AG04450 (cell line): ENCODE measurements around the gene EI24. TPM values are rescaled to one million over a fixed set of nuclear protein-coding genes. Genes with fewer than 3 reads are reported as not detected.

Experiments
- CTCF ChIA-PET: fragments of 300-600, 350-600 bp; formaldehyde crosslinking; extraction: SDS; loops from one replicate; lab custom pipeline; 2022; ENCODE audit warnings: antibody characterized with exemption, inconsistent platforms; lab: Charles Lee
- POLR2A ChIA-PET: fragments of 350-600 bp; formaldehyde crosslinking; extraction: SDS; loops from one replicate; lab custom pipeline; 2021; ENCODE audit warnings: antibody characterized with exemption, inconsistent platforms; lab: Yijun Ruan, JAX
- DNase-seq: peaks from one replicate; pipeline ENCODE4 v3.0.0-alpha.2; 2011; ENCODE audit warnings: low read depth, low spot score
- H3K27ac ChIP-seq: one replicate; pipeline ENCODE4 v1.5.1; 2012; ENCODE audit warnings: low read depth, low read length, control low read depth
- H3K27me3 ChIP-seq: one replicate; pipeline ENCODE4 v1.6.0; 2012; ENCODE audit warnings: low read length; ENCODE audit not compliant: control insufficient read depth, insufficient read depth
- H3K4me3 ChIP-seq: 2 replicates; pipeline ENCODE4 v1.5.1; 2011; ENCODE audit warnings: mild to moderate bottlenecking, low read depth, low read length, control low read depth
- H3K9me3 ChIP-seq: 2 replicates; pipeline ENCODE4 v1.5.1; 2012; ENCODE audit warnings: low read length; ENCODE audit not compliant: control insufficient read depth, insufficient read depth
- polyA plus RNA-seq: library from polyadenylated mRNA; depleted of rRNA; stranded (reverse); fragments of >200 nt; gene quantifications from 2 replicates; pipeline ENCODE4 v1.2.3, GENCODE V29; 2011
- TF ChIP-seq, protein P1 (sequence below): IDR thresholded peaks from 2 replicates; pipeline ENCODE4 v1.5.1; 2011; ENCODE audit warnings: low read depth, low read length, control low read depth, inconsistent platforms

Gene EI24
- polyA plus RNA-seq, 1 experiment, result 150 TPM

DNA sequence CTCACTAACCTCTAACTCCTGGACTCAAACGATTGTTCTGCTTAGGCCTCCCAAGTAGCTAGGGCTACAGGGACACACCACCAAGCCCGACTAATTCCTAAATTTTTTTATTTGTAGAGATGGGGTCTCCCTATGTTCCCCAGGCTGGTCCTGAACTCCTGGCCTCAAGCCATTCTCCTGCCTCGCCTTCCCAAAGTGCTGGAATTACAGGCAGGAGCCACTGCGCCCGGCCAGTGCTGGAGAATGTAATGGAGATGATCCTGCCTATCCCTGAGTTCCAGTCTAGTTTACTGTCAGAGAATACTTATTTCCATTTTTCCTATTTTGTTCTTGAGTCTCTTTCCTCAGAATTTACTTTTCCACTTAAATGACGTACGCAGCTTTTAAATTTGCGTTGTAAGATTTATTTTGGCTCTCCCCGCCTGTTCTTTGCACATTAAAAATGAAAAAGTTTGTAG, 55.5 kb downstream of the EI24 start, which contains the start of gene CHEK1:
Gene CHEK1 (plus strand): TSS at position 408 of the 458 bp plus-strand sequence. CDS start 1,606 bp downstream, outside the sequence.
- ChIA-PET CTCF (interaction anchor here (0.8 kb wide), 1 partner anchor 43 kb away, joined by 3 read pairs; no protein-coding TSS in a partner anchor), POLR2A (interaction anchor here (0.6 kb wide), 1 partner anchor 151 kb away, joined by 5 read pairs; no protein-coding TSS in a partner anchor)
- TF ChIP-seq, protein P1, sequence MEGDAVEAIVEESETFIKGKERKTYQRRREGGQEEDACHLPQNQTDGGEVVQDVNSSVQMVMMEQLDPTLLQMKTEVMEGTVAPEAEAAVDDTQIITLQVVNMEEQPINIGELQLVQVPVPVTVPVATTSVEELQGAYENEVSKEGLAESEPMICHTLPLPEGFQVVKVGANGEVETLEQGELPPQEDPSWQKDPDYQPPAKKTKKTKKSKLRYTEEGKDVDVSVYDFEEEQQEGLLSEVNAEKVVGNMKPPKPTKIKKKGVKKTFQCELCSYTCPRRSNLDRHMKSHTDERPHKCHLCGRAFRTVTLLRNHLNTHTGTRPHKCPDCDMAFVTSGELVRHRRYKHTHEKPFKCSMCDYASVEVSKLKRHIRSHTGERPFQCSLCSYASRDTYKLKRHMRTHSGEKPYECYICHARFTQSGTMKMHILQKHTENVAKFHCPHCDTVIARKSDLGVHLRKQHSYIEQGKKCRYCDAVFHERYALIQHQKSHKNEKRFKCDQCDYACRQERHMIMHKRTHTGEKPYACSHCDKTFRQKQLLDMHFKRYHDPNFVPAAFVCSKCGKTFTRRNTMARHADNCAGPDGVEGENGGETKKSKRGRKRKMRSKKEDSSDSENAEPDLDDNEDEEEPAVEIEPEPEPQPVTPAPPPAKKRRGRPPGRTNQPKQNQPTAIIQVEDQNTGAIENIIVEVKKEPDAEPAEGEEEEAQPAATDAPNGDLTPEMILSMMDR, result no peak
- no peak for DNase-seq
- no peaks in the 10 kb centered on the region for H3K9me3 ChIP-seq
- no peaks in the 10 kb centered on the region for H3K27me3 ChIP-seq
- H3K27ac ChIP-seq, result peak within 1 kb of the TSS; percentile 92
- peak within 1 kb of the TSS; percentile 75 for H3K4me3 ChIP-seq

DNA sequence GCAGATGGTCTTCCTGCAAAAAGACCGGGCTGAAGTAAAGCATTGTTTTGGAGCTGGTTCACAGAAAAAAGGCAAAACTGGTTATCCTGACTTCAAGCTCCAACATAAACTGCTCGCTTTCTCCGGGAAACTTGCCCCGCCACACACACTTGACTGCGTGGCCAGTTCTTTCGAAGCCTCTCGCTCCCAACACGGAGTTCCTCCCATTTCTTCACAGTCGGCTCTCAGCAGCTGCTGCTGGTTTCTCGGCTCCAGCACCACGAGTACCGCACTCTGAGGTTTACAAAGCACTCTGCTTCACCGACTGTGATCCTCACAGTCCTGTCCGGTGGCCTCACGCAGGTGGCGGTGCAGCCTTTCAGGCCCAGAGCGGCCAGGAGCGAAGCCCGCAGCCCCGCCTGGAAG, 56.0 kb downstream of the EI24 start:
- TF ChIP-seq, protein P1, result no peak
- DNase-seq, result no peak
- Histone ChIP-seq H3K9me3 (no peaks in the 10 kb centered on the region), H3K27me3 (no peaks in the 10 kb centered on the region), H3K27ac (peak overlapping the region; percentile 92), H3K4me3 (peak overlapping the region; percentile 75)
- CTCF ChIA-PET, result interaction anchor here (0.8 to 1.2 kb wide), 2 partner anchors 30 to 43 kb away, joined by 3 to 4 read pairs; no protein-coding TSS in a partner anchor
- POLR2A ChIA-PET, result interaction anchor here (0.6 to 1.5 kb wide), 6 partner anchors 9 to 263 kb away, joined by 3 to 11 read pairs (median 5); partner anchors contain the start of genes EI24, FEZ1, HYLS1 and STT3A

DNA sequence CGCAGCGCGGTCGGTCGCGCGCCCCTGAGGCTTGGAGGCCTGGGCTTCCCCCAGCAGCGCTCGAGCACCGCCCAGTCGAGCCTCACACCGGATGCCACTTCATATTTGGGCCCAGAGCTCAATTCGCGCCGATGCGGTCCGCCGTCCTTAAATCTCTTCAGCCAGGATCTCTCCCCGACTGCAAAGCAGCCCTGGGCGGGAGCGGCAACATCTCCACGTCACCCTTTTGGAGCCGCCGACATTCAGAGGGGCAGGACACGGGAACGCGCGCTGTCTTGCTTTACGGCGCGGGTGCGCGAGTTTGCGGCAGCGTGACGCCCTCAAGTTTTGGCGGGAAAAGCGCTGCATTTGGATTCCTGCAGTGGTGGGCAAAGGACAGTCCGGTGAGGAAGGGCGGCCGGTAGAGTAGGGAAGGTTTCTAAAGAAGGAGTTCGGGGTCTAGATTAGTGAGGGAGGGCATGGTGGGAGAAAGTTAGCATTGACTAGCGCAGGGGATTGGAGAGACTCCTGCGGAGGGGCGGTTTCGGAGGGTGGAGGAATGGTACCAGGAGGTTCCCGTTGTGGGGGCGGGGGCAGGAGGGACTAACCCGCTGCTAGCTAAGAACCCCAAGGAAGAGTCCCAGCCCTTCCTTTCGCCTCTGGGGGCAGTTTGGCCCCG, 56.5 kb downstream of the EI24 start:
- peak overlapping the region; percentile 92 for H3K27ac ChIP-seq
- peak; percentile 59 for DNase-seq
- TF ChIP-seq, protein P1, result no peak
- H3K4me3 ChIP-seq, result peak overlapping the region; percentile 75
- POLR2A ChIA-PET, result interaction anchor here (0.8 to 1.5 kb wide), 5 partner anchors 9 to 262 kb away, joined by 3 to 11 read pairs (median 5); partner anchors contain the start of genes EI24, FEZ1, HYLS1 and STT3A
- no peaks in the 10 kb centered on the region for H3K27me3 ChIP-seq
- no peaks in the 10 kb centered on the region for H3K9me3 ChIP-seq
- CTCF ChIA-PET, result interaction anchor here (0.6 to 1.2 kb wide), 4 partner anchors 11 to 44 kb away, joined by 3 to 4 read pairs (median 3); partner anchors contain the start of gene STT3A

DNA sequence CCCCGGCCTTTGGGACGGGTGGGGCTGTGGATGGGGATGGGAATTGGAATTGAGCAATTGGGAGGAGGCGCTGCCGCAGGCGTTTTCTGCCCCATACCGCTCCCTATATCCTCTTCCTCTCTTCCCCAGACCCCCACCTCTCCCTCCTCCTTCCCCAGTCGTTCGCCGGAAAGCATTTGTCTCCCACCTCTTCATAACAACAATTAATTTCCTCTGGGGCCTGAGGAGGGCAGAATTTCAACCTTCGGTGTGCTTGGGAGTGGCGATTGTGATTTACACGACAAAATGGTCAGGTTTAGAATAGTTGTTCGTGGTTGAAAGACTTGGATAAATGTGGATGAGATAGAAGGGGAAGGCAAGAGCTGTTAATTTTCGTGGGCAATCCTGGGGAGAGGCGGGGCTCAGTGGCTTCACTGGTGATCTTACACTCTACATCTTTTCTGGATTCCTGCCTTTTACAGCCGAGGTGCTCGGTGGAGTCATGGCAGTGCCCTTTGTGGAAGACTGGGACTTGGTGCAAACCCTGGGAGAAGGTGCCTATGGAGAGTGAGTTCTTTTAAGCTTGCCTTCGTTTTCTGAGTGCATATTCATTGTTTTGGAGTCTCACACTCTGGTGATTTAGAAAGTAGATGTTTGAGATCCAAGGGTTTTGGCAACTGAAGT, 57.1 kb downstream of the EI24 start:
- peak overlapping the region; percentile 75 for H3K4me3 ChIP-seq
- CTCF ChIA-PET, result interaction anchor here (0.5 to 1.2 kb wide), 8 partner anchors 10 to 690 kb away, joined by 3 to 5 read pairs (median 3); partner anchors contain the start of gene STT3A
- no peaks in the 10 kb centered on the region for H3K27me3 ChIP-seq
- DNase-seq, result peak; percentile 37
- POLR2A ChIA-PET, result interaction anchor here (1.1 to 1.5 kb wide), 3 partner anchors 34 to 261 kb away, joined by 5 to 11 read pairs (median 5); partner anchors contain the start of genes EI24, HYLS1 and STT3A
- H3K9me3 ChIP-seq, result no peaks in the 10 kb centered on the region
- TF ChIP-seq, protein P1, result peak; percentile 35; the same call in 1 of the 2 replicates
- peak overlapping the region; percentile 92 for H3K27ac ChIP-seq
